ENCODE measurements around the gene FETUB. TPM values are rescaled to one million over a fixed set of nuclear protein-coding genes. Genes with fewer than 3 reads are reported as not detected.

The FETUB gene
- total RNA-seq, 1 experiment from 2014 or later = not detected

DNA sequence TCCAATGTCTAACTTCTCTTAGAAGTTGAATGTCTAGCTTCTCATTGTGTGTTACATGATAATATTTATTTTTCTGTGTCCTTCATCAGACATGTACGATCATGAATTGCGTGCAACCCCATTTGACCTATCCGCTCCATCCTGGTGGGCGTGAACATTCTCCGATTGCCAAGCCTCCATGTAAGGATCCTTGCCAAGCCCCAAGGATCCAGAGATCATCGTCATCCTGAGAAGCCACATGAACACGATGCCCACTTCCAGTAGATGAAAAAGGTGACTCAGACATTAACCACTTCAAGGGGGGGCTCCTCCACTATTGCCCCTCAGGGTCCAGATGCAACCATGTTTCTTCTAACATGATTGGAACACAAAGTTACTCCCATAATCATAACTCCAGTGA, 51.5 kb downstream of the FETUB start:
- ATAC-seq = no peak
- no peaks in the 10 kb centered on the region for H4K20me1 ChIP-seq (ENCODE audit: insufficient read depth)
- intact Hi-C loops (cut with micrococcal nuclease) = no loop called here
- H3K9me2 ChIP-seq (ENCODE audit: insufficient read depth) = no peaks in the 10 kb centered on the region
- H3K79me2 ChIP-seq (ENCODE audit: insufficient read depth, low read length) = no peaks in the 10 kb centered on the region
- TF ChIP-seq ZNF274 (IDR thresholded peaks at IDR 0.05; ENCODE audit: low read depth, low read length) (no peak), EZH2phosphoT487 (IDR thresholded peaks at IDR 0.05; ENCODE audit: borderline replicate concordance) (no peak), CTCF (IDR thresholded peaks at IDR 0.05 in 2 of 3, conservative IDR thresholded peaks at IDR 0.05 in 1 of 3; ENCODE audit: borderline replicate concordance in 1 of 3, insufficient read depth in 1 of 3, low read depth in 2 of 3, low read length in 2 of 3) (no peak), RAD21 (IDR thresholded peaks at IDR 0.05; ENCODE audit: low read depth) (no peak), SIN3A (IDR thresholded peaks at IDR 0.05; ENCODE audit: low read depth) (no peak)
- TF ChIP-seq, protein P1, sequence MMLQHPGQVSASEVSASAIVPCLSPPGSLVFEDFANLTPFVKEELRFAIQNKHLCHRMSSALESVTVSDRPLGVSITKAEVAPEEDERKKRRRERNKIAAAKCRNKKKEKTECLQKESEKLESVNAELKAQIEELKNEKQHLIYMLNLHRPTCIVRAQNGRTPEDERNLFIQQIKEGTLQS (IDR thresholded peaks at IDR 0.05) = no peak
- no peaks in the 10 kb centered on the region for H3K36me3 ChIP-seq (ENCODE audit: control insufficient read depth in 1 of 2, insufficient read depth in 2 of 2, low read length in 2 of 2)
- BruUV-seq (replicated peaks) = no TSS peak
- no peak overlapping the region for H3K9ac ChIP-seq (ENCODE audit: low read length)
- H3K4me1 ChIP-seq (ENCODE audit: control insufficient read depth in 1 of 2, insufficient read depth in 2 of 2, low read length in 2 of 2) = no peaks in the 10 kb centered on the region
- no peaks in the 10 kb centered on the region for H3K9me3 ChIP-seq (ENCODE audit: control insufficient read depth in 1 of 2, insufficient read depth in 1 of 2, low read depth in 1 of 2, low read length in 2 of 2)
- no peaks in the 10 kb centered on the region for H3K27me3 ChIP-seq (ENCODE audit: insufficient read depth, low read length)
- ChIA-PET RAD21 (ENCODE audit: low non-redundant PET in 1 of 2, low total read pairs in 2 of 2, uncharacterized antibody in 2 of 2, unreplicated experiment in 2 of 2) (no interaction called here), CTCF (no interaction called here), POLR2A (no interaction called here)
- H3K4me2 ChIP-seq (ENCODE audit: low read length) = no peak overlapping the region
- no peak for DNase-seq (ENCODE audit: low read depth, low spot score)
- no peak overlapping the region for H3K4me3 ChIP-seq (replicated peaks in 1 of 2; ENCODE audit: low read depth in 1 of 2, low read length in 2 of 2)
- H3K27ac ChIP-seq (ENCODE audit: low read depth, low read length) = no peak overlapping the region
- no peak overlapping the region for H2AFZ ChIP-seq (ENCODE audit: low read depth, low read length, poor library complexity, severe bottlenecking)

DNA sequence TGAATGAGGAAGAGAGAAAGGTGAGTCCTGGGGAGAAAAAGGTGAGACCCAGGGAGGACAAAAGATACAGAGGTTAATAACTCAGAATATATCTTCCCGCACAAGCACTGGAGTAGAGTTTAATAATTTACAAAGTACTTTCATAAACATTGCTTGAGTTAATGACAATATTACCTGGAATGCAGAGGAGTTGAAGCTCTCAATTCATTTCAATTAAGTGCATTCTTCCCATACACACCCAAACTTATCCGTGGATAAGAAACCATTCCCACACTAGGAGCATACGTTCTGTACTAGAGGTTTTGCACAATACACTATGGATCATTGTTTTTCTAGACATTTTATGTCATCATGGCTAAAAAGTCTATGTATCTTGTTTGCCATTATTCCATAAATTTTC, 53.6 kb downstream of the FETUB start:
- no peak overlapping the region for H3K4me3 ChIP-seq (replicated peaks in 1 of 2; ENCODE audit: low read depth in 1 of 2, low read length in 2 of 2)
- intact Hi-C loops (cut with micrococcal nuclease) = no loop called here
- ChIA-PET RAD21 (ENCODE audit: low non-redundant PET in 1 of 2, low total read pairs in 2 of 2, uncharacterized antibody in 2 of 2, unreplicated experiment in 2 of 2) (no interaction called here), CTCF (no interaction called here), POLR2A (no interaction called here)
- no peaks in the 10 kb centered on the region for H4K20me1 ChIP-seq (ENCODE audit: insufficient read depth)
- no peaks in the 10 kb centered on the region for H3K36me3 ChIP-seq (ENCODE audit: control insufficient read depth in 1 of 2, insufficient read depth in 2 of 2, low read length in 2 of 2)
- ATAC-seq (no peak), DNase-seq (ENCODE audit: low read depth, low spot score) (no peak)
- H3K27ac ChIP-seq (ENCODE audit: low read depth, low read length) = no peak overlapping the region
- no peak overlapping the region for H2AFZ ChIP-seq (ENCODE audit: low read depth, low read length, poor library complexity, severe bottlenecking)
- H3K9ac ChIP-seq (ENCODE audit: low read length) = no peak overlapping the region
- no peak overlapping the region for H3K4me2 ChIP-seq (ENCODE audit: low read length)
- no peaks in the 10 kb centered on the region for H3K79me2 ChIP-seq (ENCODE audit: insufficient read depth, low read length)
- no TSS peak for BruUV-seq (replicated peaks)
- H3K9me3 ChIP-seq (ENCODE audit: control insufficient read depth in 1 of 2, insufficient read depth in 1 of 2, low read depth in 1 of 2, low read length in 2 of 2) = no peaks in the 10 kb centered on the region
- no peaks in the 10 kb centered on the region for H3K4me1 ChIP-seq (ENCODE audit: control insufficient read depth in 1 of 2, insufficient read depth in 2 of 2, low read length in 2 of 2)
- no peaks in the 10 kb centered on the region for H3K27me3 ChIP-seq (ENCODE audit: insufficient read depth, low read length)
- no peaks in the 10 kb centered on the region for H3K9me2 ChIP-seq (ENCODE audit: insufficient read depth)
- no peak for TF ChIP-seq POLR2AphosphoS5 (IDR thresholded peaks at IDR 0.05; ENCODE audit: low read depth, low read length)
- no peak for TF ChIP-seq CTCF (IDR thresholded peaks at IDR 0.05 in 2 of 3, conservative IDR thresholded peaks at IDR 0.05 in 1 of 3; ENCODE audit: borderline replicate concordance in 1 of 3, insufficient read depth in 1 of 3, low read depth in 2 of 3, low read length in 2 of 3)
- no peak for TF ChIP-seq ZBTB33 (IDR thresholded peaks at IDR 0.05; ENCODE audit: extremely low read depth, insufficient replicate concordance, low read length)
- TF ChIP-seq, protein P1 (IDR thresholded peaks at IDR 0.05) = no peak
- TF ChIP-seq POLR2A (IDR thresholded peaks at IDR 0.05; ENCODE audit: borderline replicate concordance, extremely low read depth, insufficient read depth, insufficient read length) = no peak
- TF ChIP-seq YY1 (IDR thresholded peaks at IDR 0.05; ENCODE audit: extremely low read depth, insufficient replicate concordance, low read depth, low read length) = no peak
- TF ChIP-seq RAD21 (IDR thresholded peaks at IDR 0.05; ENCODE audit: low read depth) = no peak
- TF ChIP-seq, protein P2, sequence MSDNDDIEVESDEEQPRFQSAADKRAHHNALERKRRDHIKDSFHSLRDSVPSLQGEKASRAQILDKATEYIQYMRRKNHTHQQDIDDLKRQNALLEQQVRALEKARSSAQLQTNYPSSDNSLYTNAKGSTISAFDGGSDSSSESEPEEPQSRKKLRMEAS (IDR thresholded peaks at IDR 0.05) = no peak
- TF ChIP-seq EZH2 (IDR thresholded peaks at IDR 0.05) = no peak
- no peak for TF ChIP-seq SIN3A (IDR thresholded peaks at IDR 0.05; ENCODE audit: low read depth)

Data from HCT116 (cell line).